Measurements from ENCODE around the gene CLCN7. TPM values are rescaled to one million over a fixed set of nuclear protein-coding genes. Genes with fewer than 3 reads are reported as not detected.

Gene CLCN7
- total and polyA plus RNA-seq, 2 of the 8 experiments (the other 6 are each of a cell fraction or from before 2014, with no cell fraction given), result 38.6 to 81.5 TPM

DNA sequence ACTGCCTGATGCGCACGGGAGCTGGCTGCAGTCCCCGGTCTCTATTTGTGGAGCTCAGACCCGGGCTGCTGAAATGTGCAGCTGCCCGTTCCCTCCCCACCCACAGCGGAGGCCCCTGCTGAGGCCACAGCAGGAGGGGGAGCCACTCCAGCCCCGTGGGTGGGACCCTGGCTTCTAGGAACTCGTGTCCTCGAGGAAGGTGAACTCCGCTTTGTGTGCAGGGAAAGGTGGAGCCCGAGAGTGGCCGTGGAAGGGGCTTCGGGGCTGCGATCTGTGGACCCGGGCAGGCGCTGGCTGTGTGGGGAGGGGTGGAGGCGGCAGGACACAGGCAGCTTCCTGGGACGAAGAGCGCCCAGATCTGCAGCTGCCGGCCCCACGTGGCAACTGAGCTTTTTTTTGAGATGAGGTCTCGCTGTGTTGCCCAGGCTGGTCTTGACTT, 33.4 kb downstream of the CLCN7 start:
- no peak overlapping the region for H2BK5ac ChIP-seq (ENCODE audit: low read depth, low read length)
- no peak for FAIRE-seq
- no peak overlapping the region for H4K5ac ChIP-seq (ENCODE audit: insufficient read length, low read depth, low read length)
- no peak overlapping the region for H2BK12ac ChIP-seq (ENCODE audit: low read depth, low read length)
- no peaks in the 10 kb centered on the region for H3K79me1 ChIP-seq (ENCODE audit: low read depth, low read length)
- no peak overlapping the region for H2AK5ac ChIP-seq (ENCODE audit: low read depth, low read length)
- H2BK120ac ChIP-seq (replicated peaks; ENCODE audit: low read depth, low read length), result no peak overlapping the region
- ChIA-PET CTCF (ENCODE audit: partially characterized antibody) (interaction anchor here (0.5 to 3.9 kb wide), 8 partner anchors 9 to 132 kb away, joined by 3 to 20 read pairs (median 3); no protein-coding TSS in a partner anchor), POLR2A (ENCODE audit: partially characterized antibody) (interaction anchor here (0.9 to 5.6 kb wide), 5 partner anchors 13 to 329 kb away, joined by 3 to 22 read pairs (median 5); partner anchors contain the start of gene UQCC4)
- H2BK20ac ChIP-seq (ENCODE audit: low read length), result no peak overlapping the region
- H4K91ac ChIP-seq (replicated peaks; ENCODE audit: insufficient read length, low read length), result no peak overlapping the region
- no peak overlapping the region for H2BK15ac ChIP-seq (ENCODE audit: low read length)
- H3K27ac ChIP-seq (ENCODE audit: low read depth, low read length), result no peak overlapping the region
- H3K9me3 ChIP-seq (ENCODE audit: insufficient read depth in 2 of 2, low read depth in 1 of 2, low read length in 1 of 2), result no peaks in the 10 kb centered on the region
- H3K9ac ChIP-seq (replicated peaks in 1 of 4; ENCODE audit: extremely low read depth in 1 of 4, low read depth in 3 of 4, low read length in 3 of 4), result no peak overlapping the region
- no peak overlapping the region for H3K56ac ChIP-seq (replicated peaks; ENCODE audit: insufficient read length, low read depth, low read length)
- H3K23me2 ChIP-seq (ENCODE audit: low read depth, low read length), result no peaks in the 10 kb centered on the region
- no peak overlapping the region for H3K18ac ChIP-seq (ENCODE audit: extremely low read depth, low read length)
- no peak overlapping the region for H2AFZ ChIP-seq (ENCODE audit: low read length)
- H3K4me2 ChIP-seq (ENCODE audit: insufficient read depth in 1 of 2, low read depth in 2 of 2, low read length in 2 of 2), result no peak overlapping the region
- no peak overlapping the region for H3K14ac ChIP-seq (ENCODE audit: insufficient read length)
- H4K8ac ChIP-seq (ENCODE audit: extremely low read depth, insufficient read depth, low read length), result peak overlapping the region; percentile 68; the same call in 1 of the 2 replicates
- H3K4ac ChIP-seq (replicated peaks; ENCODE audit: insufficient read length, low read depth, low read length), result no peak overlapping the region
- no peaks in the 10 kb centered on the region; a peak in 1 of 7 replicates for H3K4me1 ChIP-seq (replicated peaks in 1 of 4; ENCODE audit: control insufficient read depth in 3 of 4, insufficient read depth in 4 of 4, low read length in 3 of 4)
- no peaks in the 10 kb centered on the region for H3K27me3 ChIP-seq (replicated peaks in 1 of 4; ENCODE audit: control insufficient read depth in 3 of 4, extremely low read depth in 1 of 4, insufficient read depth in 3 of 4, low read length in 3 of 4)
- H3K23ac ChIP-seq (ENCODE audit: insufficient read length), result no peak overlapping the region
- H3K36me3 ChIP-seq (ENCODE audit: control insufficient read depth in 2 of 4, insufficient read depth in 4 of 4, low read length in 3 of 4), result peaks cover 0 to 4% (median 0%) of the 10 kb centered on the region in 4 experiments; a peak in 1 of 8 replicates
- no peak for DNase-seq (ENCODE audit: low read depth in 1 of 2, low spot score in 2 of 2)
- no peaks in the 10 kb centered on the region for H4K20me1 ChIP-seq (replicated peaks in 1 of 2; ENCODE audit: control insufficient read depth in 1 of 2, insufficient read depth in 2 of 2, low read length in 2 of 2)
- no peak overlapping the region for H3K4me3 ChIP-seq (ENCODE audit: extremely low read depth in 1 of 4, insufficient read depth in 2 of 4, low read depth in 3 of 4, low read length in 4 of 4)
- WGBS, 2 experiments (ENCODE audit: extremely low coverage in 1 of 2, insufficient coverage in 1 of 2, insufficient read length in 1 of 2, insufficient replicate concordance in 2 of 2, low coverage in 1 of 2, low lambda C conversion rate in 2 of 2, missing lambda C conversion rate in 1 of 2), result 91% methylated on average over 19 of the region's 22 CpGs; no CpG with 5 or more reads in 1 of the 2 experiments
- no peaks in the 10 kb centered on the region for H3K79me2 ChIP-seq (ENCODE audit: control insufficient read depth in 1 of 2, insufficient read depth in 2 of 2, low read length in 2 of 2)
- TF ChIP-seq POU5F1 (IDR thresholded peaks at IDR 0.05; ENCODE audit: low read depth, low read length) (no peak), JUND (IDR thresholded peaks at IDR 0.05; ENCODE audit: low read length) (no peak), YY1 (IDR thresholded peaks at IDR 0.05; ENCODE audit: low read depth, low read length) (no peak), KDM4A (IDR thresholded peaks at IDR 0.05; ENCODE audit: low read depth, low read length, severe bottlenecking) (no peak), TAF1 (IDR thresholded peaks at IDR 0.05; ENCODE audit: low read depth, low read length) (no peak), TEAD4 (IDR thresholded peaks at IDR 0.05; ENCODE audit: low read depth, low read length) (no peak), SIRT6 (IDR thresholded peaks at IDR 0.05; ENCODE audit: low read length) (no peak), SP2 (IDR thresholded peaks at IDR 0.05; ENCODE audit: low read length) (no peak), EGR1 (IDR thresholded peaks at IDR 0.05; ENCODE audit: borderline replicate concordance, low read depth, low read length) (no peak)
